NCI-H345 (cell line): Measurements from ENCODE around the gene ATP5F1E.
"Not testable (repeated sequence)": the region's sequence is repeated elsewhere in the genome, so short reads cannot be mapped to it uniquely, and the experiment has no call there.

Source experiments
- DNase-seq: peaks from one replicate; lab custom pipeline; 2025; lab: John Stamatoyannopoulos, UW

Gene ATP5F1E

GRCh38 chr20:59019217-59019616, 12.9 kb downstream of the ATP5F1E start, which contains the start of gene TUBB1:
TUBB1 (plus strand) TSS chr20:59019429; CDS start chr20:59019523, 94 bp downstream.
- DNase-seq = no peak

- DNase-seq = no peak
Measured at GRCh38 chr20:59018817-59019216, 13.3 kb downstream of the ATP5F1E start.

GRCh38 chr20:59017493-59018231, 14.5 kb downstream of the ATP5F1E start:
- DNase-seq = no peak

GRCh38 chr20:59016795-59017492, 15.2 kb downstream of the ATP5F1E start:
- no peak for DNase-seq

GRCh38 chr20:59015812-59016711, 16.1 kb downstream of the ATP5F1E start:
- no peak for DNase-seq

- DNase-seq = no peak
Measured at GRCh38 chr20:59015411-59015810, 16.7 kb downstream of the ATP5F1E start.

GRCh38 chr20:59014680-59015389, 17.3 kb downstream of the ATP5F1E start:
- DNase-seq = no peak

GRCh38 chr20:59013959-59014608, 18.1 kb downstream of the ATP5F1E start:
- no peak for DNase-seq

GRCh38 chr20:59013031-59013951, 18.8 kb downstream of the ATP5F1E start:
- DNase-seq = no peak

- DNase-seq = not testable (repeated sequence)
Measured at GRCh38 chr20:59011874-59012157, 20.3 kb downstream of the ATP5F1E start.

GRCh38 chr20:59010995-59011873, 20.9 kb downstream of the ATP5F1E start:
- no peak for DNase-seq

- no peak for DNase-seq
Measured at GRCh38 chr20:59010321-59010994, 21.7 kb downstream of the ATP5F1E start.

- no peak for DNase-seq
Measured at GRCh38 chr20:59008715-59009336, 23.3 kb downstream of the ATP5F1E start.

- DNase-seq = no peak
Measured at GRCh38 chr20:59007665-59008511, 24.2 kb downstream of the ATP5F1E start.

GRCh38 chr20:59006864-59007664, 25.1 kb downstream of the ATP5F1E start, which contains the start of gene CTSZ:
CTSZ (minus strand) TSS chr20:59007254; CDS start chr20:59007128, 126 bp downstream.
- DNase-seq = no peak

- no peak for DNase-seq
Measured at GRCh38 chr20:59006167-59006863, 25.8 kb downstream of the ATP5F1E start.
